Stimulated activated CD4-positive, alpha-beta T cell treated with anti-CD3 and anti-CD28 coated beads, Interleukin-4, amount 100 ng/mL, for 48 hours (primary cell): ENCODE data around the gene ARID2.

ENCODE experiments used
- DNase-seq, 2 donors: peaks; one replicate each; pipeline ENCODE4 v3.0.0-alpha.2; 2020; ENCODE audit warnings: low read depth in 2 of 2

The ARID2 gene

GRCh38 chr12:45763381-45763780 lies 33.9 kb downstream of the ARID2 start:
- no peak for DNase-seq

DNA sequence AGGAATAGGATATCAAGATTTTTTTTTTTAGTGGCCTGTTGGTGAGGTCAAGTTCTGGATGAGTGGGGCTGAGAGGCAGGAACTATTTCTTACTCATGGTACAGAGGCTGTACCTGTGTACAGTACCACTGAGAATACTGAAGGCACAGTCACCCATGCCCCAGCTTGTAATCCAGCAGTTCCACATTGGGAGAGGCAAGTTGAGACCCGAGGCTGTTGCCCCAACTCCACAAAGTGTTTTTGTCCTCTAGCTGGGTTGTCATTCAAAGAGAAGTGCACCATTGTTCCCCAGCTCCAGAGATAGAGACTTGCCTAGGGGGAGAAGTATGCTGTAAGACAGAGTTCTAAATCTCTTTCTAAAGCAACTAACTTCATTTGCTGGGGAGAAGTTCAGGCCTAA lies 38.7 kb downstream of the ARID2 start:
- DNase-seq, result no peak

DNA sequence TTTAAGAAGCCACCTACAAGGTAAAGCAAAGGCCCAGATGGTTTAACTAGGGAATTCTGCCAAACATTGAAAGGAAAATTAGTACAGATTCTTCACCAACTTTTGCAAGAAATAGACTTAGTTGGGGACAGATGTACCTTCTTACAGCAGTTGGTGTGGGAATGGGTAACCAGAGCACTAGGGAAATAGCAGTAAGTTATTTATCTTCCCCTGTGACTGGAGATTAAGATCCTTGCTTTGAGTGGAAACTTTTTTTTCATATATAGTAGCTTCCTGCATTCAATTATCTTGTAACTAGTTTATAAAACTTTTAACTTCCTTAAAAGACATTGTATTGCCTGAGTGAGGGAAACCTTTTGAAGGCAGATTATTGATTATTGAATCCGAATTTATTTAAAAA lies 44.2 kb downstream of the ARID2 start:
- DNase-seq, result no peak

- DNase-seq, result no peak
Observed at GRCh38 chr12:45774508-45775162, 45.1 kb downstream of the ARID2 start.

DNA sequence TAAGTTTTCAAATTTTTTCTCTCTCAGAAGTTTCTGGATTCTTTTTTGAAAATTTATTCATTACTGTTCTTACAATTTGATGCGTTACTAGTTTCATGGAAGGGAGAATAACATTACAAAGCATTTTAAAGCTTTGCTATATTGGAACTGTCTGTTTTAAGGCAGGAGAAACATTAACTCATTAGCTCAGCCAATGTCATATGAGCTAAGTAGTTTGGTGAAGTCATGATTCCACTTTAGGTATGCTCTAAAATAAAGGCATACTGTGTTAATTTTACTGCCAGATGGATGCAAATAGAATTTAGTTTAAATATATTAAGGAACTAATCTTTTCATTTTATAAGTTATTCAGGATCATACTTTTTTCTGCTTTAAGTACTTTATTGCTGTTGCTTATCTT lies 46.0 kb downstream of the ARID2 start:
- DNase-seq, result no peak

DNA sequence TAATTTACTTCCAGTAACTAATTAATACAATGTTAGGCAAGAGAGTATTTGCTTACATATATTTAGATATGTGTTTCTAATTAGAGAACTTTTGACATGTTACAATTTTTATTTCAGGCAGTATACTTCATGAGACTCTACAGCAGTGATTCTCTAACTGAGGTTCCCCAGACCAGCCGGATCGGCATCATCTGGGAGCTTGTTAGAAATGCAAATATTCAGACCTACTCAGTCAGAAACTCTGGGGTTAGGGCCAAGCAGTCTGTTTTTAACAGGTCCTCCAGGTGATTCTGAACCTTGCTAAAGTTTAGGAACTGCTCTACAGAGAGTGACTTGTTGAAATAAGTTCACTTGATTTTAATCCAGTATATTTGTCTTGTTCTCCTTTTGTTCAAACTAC lies 46.5 kb downstream of the ARID2 start:
- no peak for DNase-seq

DNA sequence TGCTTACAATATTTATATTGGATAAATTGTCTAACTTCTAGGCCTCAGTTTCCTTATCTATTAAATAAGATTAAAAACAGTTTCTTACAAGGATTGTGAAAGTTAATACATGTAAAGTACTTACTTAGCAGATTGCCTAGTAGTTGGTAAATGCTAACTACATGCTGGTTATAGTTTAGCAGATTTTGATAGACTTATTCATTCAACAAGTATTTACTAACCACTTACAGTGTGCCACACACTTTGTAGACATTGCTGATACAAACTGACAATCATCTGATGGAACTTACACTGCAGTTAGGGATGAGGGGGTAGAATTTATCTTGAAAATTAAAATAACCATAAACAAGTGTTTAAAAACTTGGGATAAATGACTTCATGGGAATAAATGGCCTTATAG lies 50.4 kb downstream of the ARID2 start:
- no peak for DNase-seq

GRCh38 chr12:45781080-45781479 lies 51.6 kb downstream of the ARID2 start:
- DNase-seq, result no peak

DNA sequence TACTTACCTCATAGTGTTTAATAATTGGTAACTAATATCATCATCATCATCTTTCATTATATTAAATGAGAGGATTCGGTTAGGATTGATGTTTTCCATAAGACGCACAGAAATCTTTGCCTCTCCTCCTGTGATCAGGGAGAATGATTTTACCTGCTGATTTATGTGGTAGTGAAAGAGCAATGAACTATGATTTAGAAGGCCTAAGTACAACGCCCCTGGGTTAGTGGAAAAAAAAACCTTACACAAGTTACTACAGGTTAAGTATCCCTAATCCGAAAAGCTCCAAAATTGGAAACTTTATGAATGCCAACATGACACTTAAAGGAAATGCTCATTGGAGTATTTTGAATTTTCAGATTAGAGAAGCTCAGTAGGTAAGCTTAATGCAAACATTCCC lies 55.8 kb downstream of the ARID2 start:
- no peak for DNase-seq

- DNase-seq, result no peak
Observed at GRCh38 chr12:45789025-45789424, 59.5 kb downstream of the ARID2 start.

DNA sequence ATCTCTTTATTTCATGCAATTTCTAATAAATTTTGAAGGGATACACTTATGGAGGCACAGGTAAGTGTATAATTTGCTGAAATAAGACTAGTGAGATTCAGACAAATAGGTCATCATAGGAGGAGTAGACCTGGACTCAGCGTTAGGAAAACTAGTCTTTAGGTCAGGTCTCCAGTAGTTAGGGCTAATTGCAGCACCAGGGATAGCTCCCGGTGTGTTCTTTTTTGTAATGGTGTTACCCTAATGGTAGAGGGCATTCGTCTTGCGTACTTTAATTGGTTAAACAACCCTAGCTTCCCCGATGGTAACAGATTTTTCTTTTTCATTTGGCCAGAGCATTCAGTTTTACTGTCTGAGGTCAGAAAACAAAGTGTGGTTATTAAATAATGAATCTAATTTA lies 64.9 kb downstream of the ARID2 start:
- DNase-seq, result no peak

- DNase-seq, result no peak
Observed at GRCh38 chr12:45801625-45802024, 72.1 kb downstream of the ARID2 start.

GRCh38 chr12:45803111-45803510 lies 73.6 kb downstream of the ARID2 start:
- no peak for DNase-seq

- no peak for DNase-seq
Observed at GRCh38 chr12:45816652-45817051, 87.1 kb downstream of the ARID2 start.

GRCh38 chr12:45827974-45828373 lies 98.5 kb downstream of the ARID2 start:
- DNase-seq, result no peak

DNA sequence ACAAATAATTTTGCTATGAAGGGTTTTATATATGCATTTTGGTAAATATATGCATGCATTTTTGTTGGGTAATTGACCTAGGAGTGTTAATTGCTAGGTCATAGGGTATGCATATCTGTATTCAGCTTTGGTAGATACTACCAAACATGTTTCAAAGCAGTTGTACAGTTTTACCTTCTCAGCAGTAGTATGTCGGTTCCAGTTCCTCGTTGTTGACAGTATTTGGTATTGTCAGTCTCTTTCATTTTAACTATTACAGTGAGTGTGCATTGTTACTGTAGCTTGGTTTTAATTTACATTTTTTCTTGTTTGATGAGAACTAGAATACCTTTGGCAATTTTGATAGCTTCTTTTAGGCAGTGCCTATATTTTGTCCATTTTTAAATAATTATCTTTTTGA lies 98.9 kb downstream of the ARID2 start:
- DNase-seq, result no peak

DNA sequence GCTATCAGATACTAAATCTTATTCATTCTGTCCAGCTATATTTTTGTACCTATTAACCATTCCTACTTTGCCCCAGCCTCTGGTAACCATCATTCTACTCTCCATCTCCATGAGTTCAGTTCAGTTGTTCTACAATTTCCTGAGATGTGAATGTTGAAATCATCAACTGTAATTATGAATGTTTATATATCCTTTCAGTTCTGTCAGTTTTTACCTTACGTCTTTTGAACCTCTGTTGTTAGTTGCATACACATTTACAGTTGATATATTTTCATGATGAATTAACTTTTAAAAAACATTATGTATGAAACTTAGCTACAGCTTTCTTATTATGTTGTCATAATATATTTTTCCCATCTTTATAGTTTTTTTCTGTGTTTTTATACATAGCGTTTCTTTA lies 102.1 kb downstream of the ARID2 start:
- no peak for DNase-seq

DNA sequence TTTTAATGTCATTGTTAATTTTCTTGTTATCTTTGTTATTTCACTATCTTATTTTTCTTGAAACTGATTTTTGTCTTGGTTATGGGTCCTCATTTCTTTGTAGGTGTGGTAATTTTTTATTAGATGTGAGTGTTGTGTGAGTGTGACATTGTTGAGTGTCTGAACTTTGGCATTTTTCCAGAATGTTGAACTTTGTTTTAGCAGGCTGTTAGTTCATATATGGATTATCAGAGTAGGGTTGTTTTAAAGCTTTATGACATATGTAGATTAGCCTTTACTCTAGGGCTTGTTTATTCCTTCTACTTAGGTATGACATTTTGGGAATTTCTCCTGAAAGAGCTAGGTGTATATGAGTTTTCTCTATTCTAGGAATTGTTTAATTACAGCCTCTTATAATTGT lies 103.9 kb downstream of the ARID2 start:
- no peak for DNase-seq

DNA sequence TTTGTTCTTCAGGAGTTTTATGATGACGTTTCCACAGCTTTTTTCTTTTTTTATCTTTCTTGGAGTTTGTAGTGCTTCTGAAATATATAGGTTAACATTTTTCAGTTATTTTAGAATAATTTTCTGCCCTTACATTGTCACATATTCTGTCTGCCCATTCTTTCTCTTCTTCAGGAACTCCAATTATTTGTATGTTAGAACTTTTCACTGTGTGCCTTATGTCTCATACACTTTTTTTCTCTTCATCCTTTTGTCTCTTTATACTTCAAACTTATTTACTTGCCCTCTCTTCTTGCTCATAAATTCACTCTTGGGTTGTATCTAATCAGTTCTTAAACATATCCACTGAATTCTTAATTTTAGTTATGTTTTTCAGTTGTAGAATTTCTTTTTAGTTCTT lies 105.3 kb downstream of the ARID2 start:
- no peak for DNase-seq

DNA sequence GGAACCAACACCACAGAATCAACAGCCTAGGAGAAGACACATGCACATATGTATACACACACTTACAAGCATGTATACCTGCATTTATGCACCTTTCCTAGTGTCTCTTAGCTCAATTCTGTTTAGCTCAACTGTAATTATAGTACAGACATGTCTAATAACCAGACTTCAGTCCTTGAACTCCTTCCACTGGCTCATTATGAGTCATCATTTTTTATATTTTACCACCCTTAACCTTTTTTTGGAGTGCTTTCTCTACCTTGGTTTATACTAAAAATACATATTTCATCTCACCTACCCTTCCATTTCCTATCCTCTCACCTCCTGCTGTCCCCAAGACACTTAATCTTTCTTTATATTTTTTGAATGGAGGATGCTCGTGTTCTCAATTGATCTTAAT lies 110.4 kb downstream of the ARID2 start:
- DNase-seq, result no peak

DNA sequence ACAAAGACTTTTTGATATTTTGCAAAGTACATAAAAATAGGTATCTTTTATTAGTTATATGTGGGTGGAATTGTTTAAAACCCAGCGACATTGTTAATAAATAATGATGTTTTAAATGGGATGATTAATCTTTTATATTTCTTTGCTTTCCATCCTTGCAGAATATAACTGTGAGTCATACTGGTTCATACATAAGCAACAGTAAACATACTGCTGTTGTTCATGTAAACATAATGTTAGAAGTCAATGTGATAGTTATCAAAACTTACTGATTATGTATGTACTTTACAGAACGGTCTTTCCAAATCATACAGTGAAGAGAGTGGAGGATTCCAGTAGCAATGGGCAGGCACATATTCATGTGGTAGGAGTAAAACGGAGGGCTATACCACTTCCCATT lies 119.8 kb downstream of the ARID2 start:
- no peak for DNase-seq

DNA sequence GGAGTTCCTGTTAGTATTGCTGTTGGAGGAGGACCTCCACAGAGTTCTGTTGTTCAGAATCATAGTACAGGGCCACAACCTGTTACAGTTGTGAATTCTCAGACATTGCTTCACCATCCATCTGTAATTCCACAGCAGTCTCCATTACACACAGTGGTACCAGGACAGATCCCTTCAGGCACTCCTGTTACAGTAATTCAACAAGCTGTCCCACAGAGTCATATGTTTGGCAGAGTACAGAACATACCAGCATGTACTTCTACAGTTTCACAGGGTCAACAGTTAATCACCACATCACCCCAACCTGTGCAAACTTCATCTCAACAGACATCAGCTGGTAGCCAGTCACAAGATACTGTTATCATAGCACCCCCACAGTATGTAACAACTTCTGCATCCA lies 120.8 kb downstream of the ARID2 start:
- DNase-seq, result no peak

GRCh38 chr12:45852508-45852907 lies 123.0 kb downstream of the ARID2 start:
- DNase-seq, result no peak

- DNase-seq, result no peak
Observed at GRCh38 chr12:45853550-45853949, 124.0 kb downstream of the ARID2 start.

GRCh38 chr12:45863332-45863731 lies 133.8 kb downstream of the ARID2 start:
- no peak for DNase-seq
